GM18499 (cell line): ENCODE measurements around the gene DCC.
"Not testable (repeated sequence)": the region's sequence is repeated elsewhere in the genome, so short reads cannot be mapped to it uniquely, and the experiment has no call there.

ENCODE experiments used
- ATAC-seq: cut with Tn5 transposase; IDR thresholded peaks from one replicate; pipeline ENCODE4 v1.9.1; 2021; ENCODE audit warnings: moderate number of reproducible peaks; ENCODE audit not compliant: insufficient read depth, unreplicated experiment

Gene DCC

DNA sequence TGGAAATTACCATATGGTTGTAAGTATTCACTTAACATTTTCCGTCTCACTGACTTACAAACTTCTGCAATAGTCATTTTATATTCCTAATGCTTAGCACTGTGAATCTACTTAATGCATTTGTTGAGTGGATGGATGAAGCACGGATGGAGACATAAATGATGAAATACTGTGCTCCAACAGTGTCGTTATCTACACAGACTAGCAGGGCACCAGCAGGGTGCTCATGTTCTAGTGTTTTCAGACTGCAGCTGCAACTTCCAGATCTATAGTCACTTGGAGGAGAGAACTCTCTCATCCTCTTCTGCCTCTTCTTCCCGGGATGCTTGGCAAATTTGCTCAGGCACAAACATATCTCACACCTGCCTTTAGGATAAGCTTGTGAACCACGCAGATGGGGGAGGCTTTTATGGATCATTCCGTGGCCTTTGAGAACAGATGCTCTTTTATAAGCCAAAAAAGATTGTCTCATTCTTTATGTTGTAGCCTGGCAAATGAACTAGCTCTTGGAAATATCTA, 1086.7 kb downstream of the DCC start:
- ATAC-seq = no peak

DNA sequence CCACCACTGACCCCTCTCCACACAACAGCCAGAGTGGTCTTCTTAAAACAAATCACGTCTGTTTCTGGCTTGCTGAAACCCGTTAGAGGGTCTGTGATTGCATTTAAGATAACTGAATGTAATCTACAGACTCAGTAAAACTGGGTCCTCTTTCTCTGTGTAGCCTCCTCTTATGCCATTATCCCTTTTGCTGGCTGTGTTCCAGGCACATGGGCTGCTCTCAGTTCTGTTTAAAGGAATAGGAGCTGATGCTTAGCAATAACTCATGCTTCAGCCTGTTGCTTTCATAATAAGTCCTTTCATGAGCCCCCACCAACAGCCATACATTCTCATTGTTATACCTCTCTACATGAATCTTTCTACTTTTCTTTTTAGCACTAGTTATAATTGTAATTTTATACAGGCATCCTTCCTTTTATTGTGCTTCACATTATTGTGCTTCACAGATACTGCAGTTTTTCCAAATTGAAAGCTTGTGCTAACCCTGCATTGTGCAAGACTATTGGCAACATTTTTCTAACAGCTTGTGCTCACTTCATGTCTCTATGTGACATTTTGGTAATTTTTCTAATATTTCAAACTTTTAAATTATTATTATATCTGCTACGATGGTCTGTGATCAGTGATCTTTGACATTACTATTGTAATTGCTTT, 1101.9 kb downstream of the DCC start:
- no peak for ATAC-seq

DNA sequence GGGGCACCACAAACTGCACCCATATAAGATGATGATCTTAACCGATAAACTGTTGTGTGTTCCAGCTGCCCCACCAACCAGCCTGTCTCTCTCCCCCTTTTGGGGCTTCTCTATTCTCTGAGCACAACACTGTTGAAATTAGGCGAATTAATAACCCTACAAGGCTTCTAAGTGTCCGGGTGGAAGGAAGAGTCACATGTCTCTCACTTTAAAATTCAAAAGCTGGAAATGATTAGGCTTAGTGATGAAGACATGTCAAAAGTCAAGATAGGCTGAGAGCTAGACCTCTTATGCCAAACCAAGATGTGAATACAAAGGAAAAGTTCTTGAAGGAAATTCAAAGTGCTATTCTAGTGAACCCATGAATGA, 1102.4 kb downstream of the DCC start:
- no peak for ATAC-seq

DNA sequence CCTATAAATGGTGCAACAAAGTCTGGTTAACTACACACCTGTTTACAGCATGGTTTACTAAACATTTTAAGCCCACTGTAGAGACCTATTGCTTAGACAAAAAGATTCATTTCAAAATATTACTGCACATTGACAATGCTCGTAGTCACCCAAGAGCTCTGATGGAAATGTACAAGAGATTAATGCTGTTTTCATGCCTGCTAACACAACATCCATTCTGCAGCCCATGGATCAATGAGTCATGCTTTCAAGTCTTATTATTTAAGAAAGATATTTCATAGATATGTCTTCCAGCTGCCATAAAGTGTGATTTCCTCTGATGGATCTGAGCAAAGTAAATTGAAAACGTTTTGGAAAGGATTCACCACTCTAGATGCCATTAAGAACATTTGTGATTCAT, 1103.3 kb downstream of the DCC start:
- no peak for ATAC-seq

DNA sequence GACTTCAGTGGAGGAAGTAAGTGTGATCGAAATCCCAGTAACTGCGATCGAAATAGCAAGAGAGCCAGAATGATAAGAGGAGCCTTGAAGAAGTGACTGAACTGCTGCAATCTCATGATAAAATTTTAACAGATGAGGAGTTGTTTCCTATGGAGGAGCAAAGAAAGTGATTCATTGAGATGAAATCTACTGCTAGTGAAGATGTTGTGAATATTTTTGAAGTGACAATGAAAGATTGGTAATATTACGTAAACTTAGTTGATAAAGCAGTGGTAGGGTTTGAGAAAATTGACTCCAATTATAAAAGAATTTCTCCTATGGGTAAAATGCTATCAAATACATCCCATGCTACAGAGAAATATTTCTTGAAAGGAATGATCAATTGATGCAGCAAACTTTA, 1103.8 kb downstream of the DCC start:
- ATAC-seq = no peak

DNA sequence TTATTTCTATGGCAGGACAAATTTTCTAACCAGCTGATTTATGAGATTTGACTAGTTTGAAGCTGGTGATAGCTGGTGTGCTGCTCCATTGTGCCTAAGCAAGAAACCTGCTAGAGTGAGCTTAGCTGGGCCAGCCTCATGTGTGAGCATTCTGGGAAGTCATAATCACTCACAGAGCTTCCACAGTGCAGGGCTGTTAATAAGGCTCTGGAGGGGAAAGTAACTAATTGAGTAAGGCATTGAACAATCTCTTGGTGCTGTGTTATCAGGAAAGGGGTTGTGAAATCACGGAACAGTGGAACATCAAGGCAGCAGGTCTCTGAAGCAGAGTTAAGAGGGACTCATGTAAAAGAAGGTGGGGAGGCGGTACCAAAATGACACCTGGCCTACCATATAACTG, 1111.9 kb downstream of the DCC start:
- ATAC-seq = no peak

DNA sequence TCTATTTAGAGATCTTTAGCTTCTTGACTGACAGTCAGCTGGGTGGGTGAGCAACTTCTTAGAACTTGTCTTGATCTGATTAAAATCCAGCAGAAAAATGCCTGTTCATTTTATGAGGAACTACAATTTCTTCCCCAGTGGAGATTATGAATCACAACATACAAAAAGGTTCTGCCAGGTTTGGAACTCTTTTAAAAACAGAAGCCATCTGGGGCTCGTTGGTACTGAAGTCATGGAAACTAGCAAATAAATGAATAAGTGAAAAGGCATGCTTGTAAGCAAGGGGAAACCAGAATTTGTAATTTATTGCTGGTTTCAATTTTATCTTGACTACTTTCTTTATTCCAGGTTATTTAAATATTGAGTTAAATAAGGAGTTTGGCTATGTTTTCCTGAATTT, 1117.1 kb downstream of the DCC start:
- no peak for ATAC-seq

DNA sequence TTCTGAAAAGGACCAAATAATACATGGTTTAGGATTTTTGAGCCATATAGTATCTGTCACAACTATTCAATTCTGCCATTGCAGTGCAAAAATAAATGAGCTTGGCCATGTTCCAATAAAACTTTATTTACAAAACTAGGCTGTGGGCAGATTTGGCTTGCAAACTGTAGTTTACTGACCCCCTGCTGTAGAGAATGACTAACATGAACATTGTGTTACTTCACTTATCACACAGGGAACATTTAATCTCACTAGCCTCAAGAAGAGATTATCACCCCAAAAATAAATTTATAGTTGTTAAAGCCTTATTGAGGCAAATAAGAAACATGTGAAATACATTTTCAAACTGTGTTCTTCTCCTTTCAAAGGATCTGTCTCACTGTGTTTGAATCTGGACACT, 1118.3 kb downstream of the DCC start:
- no peak for ATAC-seq

DNA sequence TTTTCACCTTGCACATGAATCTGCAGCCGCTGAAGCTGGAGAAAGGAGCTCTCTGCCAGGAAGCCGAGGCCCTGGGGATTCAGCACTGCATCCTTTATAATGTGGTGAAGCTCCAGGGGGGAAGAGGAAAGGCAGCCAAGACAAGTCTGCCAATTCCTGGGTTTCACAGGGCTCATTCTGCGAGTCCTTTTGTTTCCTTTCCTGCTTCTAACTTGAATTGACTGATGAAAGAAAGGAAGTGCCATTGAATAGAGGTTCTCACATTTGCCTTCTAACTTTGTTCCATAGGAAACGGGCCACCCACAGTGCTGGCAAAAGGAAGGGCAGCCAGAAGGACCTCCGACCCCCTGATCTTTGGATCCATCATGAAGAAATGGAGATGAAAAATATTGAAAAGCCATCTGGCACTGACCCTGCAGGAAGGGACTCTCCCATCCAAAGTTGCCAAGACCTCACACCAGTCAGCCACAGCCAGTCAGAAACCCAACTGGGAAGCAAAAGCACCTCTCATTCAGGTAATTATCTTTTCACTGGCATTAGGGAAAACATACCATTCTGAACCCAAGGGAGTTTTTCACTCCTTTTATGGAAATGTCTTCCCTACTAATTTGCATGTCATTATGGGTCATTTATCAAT, 1119.1 kb downstream of the DCC start:
- no peak for ATAC-seq

DNA sequence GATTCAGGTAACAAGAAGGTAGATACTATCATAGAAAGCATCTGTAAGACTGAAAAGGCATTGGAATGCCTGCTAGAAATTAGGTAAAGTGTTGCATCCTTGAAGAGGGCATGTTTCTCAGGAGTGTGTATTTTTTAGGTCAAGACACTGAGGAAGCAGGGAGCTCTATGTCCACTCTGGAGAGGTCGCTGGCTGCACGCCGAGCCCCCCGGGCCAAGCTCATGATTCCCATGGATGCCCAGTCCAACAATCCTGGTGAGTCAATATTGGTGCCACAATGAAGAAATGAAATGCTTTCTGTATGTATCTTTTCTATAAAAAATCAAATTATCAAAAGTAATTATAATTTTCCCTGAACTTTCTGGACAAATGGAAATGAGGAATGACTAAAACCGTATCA, 1127.8 kb downstream of the DCC start:
- no peak for ATAC-seq

DNA sequence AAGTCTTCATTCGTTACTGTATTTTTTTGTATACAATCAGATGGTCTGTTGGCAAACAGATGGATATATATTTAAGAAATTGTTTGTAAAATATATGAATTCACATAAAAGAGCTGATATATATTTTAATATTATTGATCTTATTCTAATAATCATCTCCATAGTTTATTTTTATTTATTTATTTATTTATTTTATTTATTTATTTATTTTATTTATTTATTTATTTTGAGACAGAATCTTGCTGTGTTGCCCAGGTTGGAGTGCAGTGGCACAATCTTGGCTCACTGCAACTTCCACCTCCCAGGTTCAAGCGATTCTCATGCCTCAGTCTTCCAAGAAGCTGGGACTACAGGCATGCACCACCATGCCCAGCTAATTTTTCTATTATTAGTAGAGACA, 1128.2 kb downstream of the DCC start:
- not testable (repeated sequence) for ATAC-seq

DNA sequence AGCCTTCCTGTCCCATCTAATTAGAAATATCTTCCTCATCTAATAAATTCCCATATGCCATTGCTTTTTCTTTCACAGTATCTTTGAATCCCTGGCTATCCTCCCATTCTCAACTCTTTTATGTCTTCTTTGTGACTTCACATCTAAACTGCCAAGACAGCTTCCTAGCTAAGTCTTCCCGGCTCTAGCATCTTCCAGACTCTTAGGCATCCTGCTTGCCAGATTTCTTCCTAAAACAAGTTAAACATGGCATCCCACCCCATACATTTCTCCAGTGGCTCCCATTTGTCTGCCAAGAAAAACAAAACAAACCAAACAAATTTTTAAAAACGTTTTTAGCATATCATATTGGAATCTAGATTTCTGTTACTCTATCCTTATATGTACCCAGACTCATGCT, 1132.5 kb downstream of the DCC start:
- no peak for ATAC-seq

DNA sequence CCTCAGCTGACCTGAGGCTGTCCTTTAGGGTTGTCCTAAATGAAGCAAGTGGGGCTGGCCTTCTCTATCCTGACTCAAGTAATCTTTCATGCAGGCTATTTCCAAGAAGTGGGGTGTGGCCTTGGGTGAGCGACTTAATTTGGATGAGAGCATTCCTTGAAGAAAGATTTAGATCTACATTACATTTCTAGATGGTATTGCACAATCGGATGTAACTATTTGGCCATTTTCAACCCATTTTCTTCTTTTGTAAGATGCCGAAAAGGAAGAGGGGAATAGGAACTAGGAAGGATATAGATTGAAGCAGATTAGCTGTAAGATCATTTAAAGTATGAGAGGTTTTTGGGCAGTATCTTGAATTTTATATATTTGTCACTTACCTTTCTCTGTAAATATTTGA, 1138.2 kb downstream of the DCC start:
- ATAC-seq = no peak

DNA sequence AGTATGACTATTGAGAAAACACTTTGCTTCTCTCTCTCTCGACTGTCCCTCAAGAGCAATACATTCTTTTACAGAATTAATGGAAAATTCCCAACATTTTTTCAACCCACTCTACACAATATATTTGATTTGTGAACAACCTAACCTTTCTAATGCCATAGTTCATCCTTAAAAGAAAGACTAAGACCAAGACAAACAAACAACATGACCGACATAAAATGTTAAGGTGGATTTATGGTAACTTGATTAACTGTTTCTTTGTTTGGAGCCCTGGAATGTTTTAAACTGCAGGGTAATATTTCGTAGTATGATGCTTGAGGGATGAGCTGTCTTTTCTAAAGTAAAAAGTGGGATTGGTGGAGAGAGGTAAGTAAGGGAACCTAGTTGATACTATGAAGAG, 1146.3 kb downstream of the DCC start:
- no peak for ATAC-seq

DNA sequence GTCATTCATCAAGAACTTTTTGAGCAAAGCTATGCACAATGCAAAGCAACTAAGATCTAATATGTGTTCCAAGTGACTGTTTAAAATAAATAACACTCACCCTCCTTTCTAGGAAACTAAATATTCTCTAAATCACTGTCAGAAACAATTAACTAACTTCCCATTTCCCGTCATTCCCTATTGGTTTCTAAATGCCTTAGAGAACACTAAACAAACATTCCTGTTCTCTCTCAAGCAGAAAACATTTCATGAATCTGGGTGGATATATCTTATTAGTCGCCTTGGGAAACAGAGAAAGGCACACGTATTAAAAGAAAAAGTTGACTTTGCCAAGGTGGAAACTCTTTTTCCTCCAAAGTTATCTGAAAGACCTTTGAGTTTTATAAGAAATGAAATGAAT, 1149.3 kb downstream of the DCC start:
- ATAC-seq = no peak

DNA sequence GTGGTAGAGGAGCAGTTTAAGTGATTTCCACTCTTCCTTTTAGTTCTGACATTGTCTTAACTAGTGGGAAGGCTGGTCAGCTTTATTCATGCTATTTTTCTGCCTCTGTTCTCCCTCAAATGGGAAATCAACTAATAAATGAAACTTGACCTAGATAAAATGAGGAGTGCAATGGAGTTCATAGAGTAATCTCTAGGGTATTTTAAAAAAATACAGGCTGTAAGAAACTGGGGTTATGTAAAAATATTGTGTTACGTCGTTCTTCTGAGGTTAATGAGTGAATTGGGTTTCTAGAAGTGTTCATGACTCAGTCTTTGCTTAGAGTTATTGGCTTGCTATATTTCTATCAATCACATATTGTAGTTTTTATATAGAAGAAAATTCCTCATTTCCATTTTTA, 1150.0 kb downstream of the DCC start:
- ATAC-seq = no peak

DNA sequence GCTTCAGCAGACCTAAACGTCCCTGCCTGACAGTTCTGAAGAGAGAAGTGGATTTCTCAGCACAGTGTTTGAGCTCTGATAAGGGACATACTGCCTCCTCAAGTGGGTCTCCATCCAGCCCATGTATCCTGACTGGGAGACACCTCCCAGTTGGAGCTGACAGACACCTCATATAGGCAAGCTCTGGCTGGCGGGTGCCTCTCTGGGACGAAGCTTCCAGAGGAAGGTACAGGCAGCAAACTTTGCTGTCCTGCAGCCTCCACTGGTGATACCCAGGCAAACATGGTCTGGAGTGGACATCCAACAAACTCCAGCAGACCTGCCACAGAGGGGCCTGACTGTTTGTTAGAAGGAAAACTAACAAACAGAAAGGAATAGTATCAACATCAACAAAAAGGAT, 1156.0 kb downstream of the DCC start:
- ATAC-seq = no peak

DNA sequence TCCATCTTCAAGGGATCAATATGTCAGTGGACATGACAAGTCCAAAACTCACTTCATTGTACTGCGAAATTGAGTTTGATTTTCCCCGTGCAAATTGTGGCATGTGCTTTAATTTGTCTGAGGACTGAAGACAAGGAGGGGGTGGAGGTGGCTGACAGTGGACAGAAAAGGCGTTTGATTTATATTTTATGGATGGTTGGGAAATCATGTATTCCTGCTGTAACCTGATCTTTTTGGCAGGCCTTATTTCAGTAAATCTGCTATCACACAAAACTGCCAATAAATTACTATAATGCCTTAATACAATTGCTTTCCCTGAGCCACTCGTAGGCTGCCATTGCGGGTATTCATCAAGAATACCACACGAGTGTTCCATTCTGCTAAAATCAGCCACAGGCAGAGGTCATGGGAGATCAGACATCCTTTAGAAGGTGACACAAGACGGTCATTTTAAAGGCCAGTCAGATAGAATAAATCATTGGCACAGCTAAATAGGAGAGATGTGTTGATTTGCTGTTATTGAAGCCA, 1164.0 kb downstream of the DCC start:
- no peak for ATAC-seq

DNA sequence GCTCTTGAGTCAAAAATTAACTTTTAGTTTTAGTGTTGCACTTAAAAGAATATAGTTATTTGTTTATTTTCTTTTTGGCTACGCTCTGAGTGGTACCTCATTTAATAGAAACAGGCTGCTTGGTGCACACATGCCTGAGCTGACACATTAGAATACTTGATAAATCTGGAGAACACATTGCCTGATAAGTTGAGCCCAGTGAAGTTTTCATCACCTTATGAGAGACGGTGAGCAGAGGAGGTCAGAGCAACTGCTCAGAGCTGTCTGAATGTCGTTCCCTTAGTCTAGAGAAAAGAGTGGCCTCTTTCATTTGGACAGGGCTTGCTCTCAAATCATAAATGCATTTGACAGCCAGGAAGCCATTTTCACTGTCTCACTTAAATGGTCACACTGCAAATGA, 1168.5 kb downstream of the DCC start:
- no peak for ATAC-seq

DNA sequence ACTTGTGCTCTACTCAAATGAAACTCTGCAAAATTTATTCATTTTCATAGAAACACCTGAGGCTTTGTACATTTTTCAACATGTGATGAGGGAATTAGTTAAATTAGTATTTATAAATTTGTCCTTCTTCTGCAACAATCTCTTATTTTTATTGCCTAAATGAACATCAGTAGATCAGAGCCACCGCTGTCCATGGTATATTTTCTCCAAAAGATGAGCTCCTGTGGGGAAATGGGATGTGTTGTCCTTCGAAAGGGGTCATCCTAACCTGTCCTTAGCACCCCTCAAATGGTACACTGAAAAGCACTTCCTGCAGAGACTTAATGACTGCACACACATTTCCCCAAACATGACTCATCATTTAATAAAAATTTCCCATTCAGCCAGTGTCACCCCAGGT, 1169.9 kb downstream of the DCC start:
- ATAC-seq = no peak

DNA sequence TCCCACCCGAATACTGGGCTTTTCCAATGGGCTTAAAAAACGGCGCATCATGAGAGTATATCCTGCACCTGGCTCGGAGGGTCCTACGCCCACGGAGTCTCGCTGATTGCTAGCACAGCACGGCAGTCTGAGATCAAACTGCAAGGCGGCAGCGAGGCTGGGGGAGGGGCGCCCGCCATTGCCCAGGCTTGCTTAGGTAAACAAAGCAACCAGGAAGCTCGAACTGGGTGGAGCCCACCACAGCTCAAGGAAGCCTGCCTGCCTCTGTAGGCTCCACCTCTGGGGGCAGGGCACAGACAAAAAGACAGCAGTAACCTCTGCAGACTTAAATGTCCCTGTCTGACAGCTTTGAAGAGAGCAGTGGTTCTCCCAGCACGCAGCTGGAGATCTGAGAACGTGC, 1171.7 kb downstream of the DCC start:
- not testable (repeated sequence) for ATAC-seq

DNA sequence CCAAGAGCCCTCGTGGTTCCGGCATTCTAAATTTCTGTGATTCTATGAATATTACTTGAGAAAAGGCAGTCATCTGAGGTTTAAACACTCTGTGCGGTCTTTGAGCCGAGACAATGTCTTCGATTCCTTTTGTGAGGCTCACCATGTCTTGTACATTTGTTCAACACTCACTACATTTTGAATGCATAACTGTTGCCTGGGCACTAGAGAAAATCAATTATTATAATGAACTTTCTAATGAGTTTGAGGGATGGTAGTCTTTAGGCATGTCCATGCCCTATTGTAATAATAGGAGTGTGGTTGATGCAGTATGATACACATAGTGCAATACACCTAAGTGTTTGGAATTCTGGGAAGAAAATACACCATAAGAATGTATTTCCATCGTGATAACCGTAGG, 1181.1 kb downstream of the DCC start:
- ATAC-seq = no peak
